HG03039 (cell line): ENCODE results near the gene SLC9A9.
A peak's percentile ranks its signal among the peaks of the same experiment; 100 is the strongest.
"Not testable (repeated sequence)": the region's sequence is repeated elsewhere in the genome, so short reads cannot be mapped to it uniquely, and the experiment has no call there.

ENCODE experiments used
- ATAC-seq: cut with Tn5 transposase; IDR thresholded peaks from one replicate; pipeline ENCODE4 v1.9.1; 2021; ENCODE audit warnings: mild to moderate bottlenecking, moderate library complexity; ENCODE audit not compliant: unreplicated experiment

Gene SLC9A9

DNA sequence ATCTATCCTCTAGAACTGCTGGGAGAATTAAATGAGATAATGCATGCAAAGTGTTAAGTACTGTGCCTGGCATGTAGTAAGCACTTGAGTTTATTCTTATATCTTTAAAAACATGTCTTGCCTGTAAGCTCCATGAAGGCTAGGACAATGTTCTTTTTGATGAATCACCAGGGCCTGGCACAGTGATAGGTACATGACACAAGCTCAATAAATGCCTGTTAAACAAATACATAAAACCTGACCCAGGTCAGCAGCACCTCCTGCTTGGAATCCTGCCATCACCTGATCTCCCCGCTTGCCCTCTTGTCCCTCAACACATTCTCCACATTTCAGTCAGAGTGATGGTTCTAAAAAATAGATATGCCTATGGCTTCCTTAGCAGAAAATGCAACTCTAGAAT is 541.9 kb downstream of the SLC9A9 start:
- ATAC-seq: no peak

DNA sequence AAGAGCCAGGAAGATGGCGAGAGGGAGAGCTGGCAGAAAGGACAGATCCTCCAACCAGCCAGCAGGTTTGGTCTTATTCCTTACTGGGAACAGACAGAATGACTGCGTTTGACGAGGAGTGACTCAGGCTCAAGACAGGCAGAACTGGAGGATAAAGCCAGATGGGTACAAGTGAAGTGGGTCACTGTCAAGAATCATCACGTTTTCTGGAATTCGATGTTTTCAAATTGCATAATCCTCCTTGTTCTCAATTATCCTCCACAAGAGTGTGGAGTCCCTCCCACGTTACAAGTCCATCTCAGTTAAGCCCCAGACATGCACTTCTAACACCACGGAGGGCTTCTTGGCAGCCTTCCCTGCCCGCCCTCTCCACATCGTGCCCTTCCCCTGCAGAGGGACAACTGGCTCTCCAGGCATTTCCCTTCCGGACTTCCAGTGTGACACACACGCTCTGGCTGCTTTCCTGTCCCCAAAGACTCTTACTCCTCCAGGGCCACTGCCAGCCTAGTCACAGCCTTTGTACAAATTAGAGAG is 545.6 kb downstream of the SLC9A9 start:
- ATAC-seq: no peak

DNA sequence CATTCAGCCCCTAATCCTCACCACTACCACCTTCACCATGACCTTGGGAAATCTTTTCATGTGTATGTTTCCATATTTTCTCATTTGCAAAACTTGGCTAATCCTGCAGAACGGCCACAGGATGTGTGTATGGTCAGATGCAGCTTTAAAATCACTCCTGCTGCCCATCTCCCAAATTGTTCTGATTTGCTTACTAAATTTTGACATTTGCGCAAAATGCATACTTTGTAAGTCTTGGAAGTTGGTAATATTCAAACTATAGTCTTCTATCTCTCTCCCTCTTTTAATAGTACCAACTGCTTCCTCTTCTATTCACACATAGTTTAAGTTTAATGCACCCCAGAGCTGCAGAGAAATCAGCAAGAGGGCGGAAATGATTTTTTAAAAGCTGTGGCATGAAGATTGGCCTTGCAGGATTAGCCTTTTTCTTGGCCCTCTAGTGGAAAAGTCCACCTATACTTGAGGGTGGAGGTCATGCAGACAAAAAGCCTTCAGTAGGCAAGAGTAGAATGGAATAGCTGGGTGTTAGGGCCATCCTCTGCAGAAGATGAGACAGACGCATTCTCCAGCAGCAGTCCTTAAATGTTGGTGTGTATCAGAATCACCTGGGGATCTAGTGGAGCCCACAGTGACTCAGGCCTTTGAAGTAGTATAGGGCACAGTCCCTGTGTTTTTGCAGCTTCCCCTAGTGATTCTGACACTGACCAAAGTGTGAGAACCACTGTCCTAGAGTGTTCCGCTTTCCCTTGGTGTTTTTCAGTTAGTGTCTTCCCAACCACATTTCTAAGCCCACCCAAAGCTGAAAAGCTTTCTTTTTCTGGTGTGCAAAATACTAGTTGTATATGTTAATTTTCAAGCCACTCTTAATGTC is 547.0 kb downstream of the SLC9A9 start:
- ATAC-seq: no peak

- no peak for ATAC-seq
Observed at GRCh38 chr3:143298886-143299535, 549.3 kb downstream of the SLC9A9 start.

DNA sequence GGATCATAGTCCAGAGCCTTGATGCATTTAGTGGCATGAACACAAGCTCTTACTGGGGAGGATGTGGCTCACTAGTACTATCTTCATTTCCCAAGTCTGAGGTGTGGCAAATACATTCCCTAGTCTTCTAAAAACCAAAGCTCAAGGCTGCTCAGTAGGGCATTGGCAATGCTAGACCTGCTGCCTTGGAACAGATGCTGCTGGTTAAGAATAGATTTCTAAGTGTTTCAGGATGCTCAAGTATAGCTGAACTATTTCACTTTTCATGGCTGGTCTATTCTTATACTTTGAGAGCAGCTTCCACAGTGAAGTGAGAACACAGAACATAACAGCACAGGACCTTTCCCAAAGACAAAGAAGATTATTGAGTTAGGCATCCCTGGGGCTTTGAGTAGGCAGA is 549.9 kb downstream of the SLC9A9 start:
- ATAC-seq: no peak

DNA sequence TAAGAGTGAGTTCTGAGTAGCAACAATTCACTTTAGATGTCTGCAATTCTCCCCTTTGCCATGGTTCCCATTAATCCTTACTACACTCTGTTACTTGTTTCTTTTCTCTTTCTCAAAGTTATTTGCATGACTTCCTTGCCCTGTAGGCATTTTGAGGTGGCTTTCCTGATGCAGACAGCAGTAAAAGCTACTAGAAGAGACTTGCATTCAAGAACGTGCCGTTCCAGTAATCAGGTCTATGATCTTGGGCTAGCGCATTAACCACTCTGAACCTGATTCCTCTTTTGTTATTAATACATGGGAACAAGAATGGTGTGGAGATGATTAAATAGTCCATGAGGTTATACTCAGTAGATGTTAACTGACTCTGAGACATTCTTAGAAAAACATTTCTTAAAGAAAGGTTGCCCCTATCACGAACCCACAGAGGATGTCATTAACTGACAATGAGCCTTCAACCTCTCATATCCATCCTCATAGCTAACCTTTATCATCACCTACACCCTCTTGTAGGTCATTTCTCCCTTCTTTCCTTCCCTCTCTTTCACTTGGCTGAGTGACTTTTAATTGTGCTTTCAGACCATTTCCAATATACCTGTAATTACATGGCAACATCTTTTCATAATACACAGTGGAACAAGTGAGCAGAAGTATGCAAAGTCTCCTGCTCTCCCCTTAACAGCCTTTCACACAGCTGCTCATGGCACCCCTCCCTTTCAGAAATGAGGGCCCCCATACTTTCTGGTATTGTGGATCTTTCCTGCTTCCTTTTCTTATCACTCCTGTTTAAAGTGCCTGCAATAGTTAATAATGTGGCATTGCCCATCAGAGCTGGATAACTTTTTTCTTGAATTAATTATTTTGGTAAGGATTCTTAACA is 552.8 kb downstream of the SLC9A9 start:
- ATAC-seq: no peak

DNA sequence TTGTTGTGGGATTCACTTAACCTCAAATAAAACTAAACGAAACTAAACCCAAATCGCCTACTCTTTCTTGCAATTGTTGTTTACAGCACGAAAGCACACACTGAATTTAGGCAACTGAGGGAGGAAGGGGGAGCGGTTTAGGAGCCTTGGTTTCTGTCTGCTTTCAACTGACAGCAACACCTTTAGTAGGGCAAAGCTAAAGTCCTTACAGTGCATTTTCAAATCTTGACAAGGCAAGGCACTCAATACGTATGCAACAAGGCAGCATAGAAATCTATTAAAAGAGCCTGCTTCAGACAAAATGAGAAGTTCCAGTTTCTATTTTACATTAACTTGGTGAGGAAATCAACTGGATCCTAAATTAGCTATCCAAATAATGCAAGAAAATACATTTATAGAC is 554.1 kb downstream of the SLC9A9 start:
- peak; percentile 45 for ATAC-seq

- no peak for ATAC-seq
Observed at GRCh38 chr3:143291836-143292447, 556.3 kb downstream of the SLC9A9 start.

DNA sequence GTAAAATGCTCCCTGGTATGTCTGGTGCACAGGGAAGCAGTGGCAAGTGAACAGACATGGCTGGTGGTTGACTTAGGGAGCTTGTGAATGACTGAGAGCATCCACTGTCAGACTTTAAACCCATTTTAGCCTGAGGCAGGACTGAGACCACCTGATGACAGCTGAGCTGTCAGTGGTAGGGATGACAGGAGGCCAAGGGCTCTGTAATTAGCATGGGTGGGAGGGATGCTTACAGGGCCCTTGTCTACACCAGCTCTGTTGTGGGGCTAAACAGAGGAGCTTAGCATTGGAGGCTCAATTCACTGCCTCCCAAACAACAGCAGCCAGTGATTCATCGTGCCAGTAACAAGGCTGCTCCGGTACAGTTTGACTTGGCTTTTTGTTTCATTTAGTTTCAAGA is 559.3 kb downstream of the SLC9A9 start:
- no peak for ATAC-seq

GRCh38 chr3:143287403-143287802 is 560.9 kb downstream of the SLC9A9 start:
- ATAC-seq: no peak

- no peak for ATAC-seq
Observed at GRCh38 chr3:143286392-143287010, 561.8 kb downstream of the SLC9A9 start.

DNA sequence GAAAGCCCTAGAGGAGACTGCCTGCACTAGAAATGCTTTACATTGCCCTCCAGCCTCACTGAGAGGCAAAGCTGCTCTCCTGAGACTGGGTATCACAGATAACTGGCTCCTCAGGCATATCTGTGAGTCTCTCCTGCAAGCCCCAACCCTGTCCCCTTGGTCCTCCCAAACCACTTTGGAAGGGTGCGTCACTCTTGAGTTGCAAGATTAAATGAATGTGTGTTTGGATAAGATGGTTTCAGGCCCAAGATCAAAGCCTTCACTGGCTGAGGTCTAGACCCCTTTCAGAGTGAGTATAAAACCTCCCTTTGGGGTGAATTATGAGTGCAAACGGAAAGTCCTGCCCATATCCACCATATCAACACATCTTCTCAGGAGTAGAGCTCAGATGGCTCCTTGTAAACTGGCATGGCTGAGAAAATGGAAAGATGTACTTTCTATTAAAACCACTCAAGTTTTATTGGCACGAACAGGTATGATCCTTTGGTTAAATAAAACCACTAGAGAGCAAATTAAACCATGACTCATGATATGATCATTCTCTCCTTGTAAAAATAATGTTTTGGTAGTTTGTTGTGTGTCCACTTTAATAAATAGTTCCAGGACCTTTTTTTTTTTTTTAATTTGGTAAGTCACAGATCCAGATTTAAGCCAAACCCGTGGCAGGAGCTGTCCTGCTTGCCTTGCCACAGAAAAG is 564.7 kb downstream of the SLC9A9 start:
- no peak for ATAC-seq

DNA sequence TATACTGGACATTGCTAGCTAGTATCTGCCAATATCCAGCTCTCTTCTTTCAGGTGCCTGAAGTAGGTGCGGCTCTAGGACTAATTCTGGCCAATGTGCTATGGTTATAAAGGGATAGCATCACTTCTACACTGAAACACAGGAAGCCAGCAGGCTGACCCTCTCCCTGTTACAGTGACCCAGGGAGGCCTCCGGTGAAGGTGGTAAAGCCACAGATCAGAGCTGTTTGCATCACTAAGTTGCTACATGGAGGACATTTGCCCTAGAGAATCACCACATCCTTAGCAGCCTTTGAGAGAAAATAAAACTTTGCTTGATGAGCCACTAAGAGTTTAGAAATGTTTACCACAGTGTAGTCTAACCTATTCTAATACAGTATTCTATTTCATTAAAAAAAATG is 567.3 kb downstream of the SLC9A9 start:
- no peak for ATAC-seq

- not testable (repeated sequence) for ATAC-seq
Observed at GRCh38 chr3:143279567-143279966, 568.7 kb downstream of the SLC9A9 start.

DNA sequence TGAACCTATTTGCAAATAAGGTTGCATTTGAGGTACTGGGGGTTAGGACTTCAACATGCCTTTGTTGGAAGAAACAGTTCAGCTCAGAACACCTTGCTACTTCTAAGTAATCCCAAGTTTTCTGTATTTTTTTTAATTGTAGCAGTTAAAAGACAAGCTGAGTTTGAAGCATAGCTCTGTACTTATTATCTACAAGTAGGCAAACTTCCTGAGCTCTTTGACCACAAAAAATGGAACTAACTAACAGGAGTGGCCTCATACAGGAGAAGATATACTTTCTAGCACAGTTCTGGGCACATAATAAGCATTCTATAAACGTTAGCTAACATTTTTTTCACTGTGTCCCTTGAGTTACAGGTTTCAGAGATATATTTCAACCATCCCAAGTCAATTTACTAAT is 569.5 kb downstream of the SLC9A9 start:
- no peak for ATAC-seq

DNA sequence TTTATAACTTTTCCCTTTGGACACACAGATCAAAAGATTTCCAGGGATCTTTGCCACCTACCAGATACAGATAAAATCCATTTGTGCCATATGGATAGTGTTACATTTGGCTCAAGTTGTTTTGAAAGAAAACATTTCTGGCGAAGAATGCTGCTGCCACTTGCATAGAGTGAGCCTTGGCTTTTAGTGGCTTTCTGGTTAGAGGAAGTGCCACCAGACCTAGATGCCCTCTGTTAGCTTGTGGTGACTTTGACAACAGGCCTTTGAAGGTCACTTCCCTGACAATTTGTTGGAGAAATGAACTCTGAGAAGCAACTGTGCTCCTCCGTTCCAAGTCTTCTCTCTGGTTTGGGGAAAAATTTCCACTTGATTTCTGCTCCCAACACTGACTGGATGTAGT is 570.7 kb downstream of the SLC9A9 start:
- ATAC-seq: no peak

GRCh38 chr3:143276592-143276991 is 571.7 kb downstream of the SLC9A9 start:
- peak; percentile 88 for ATAC-seq

- no peak for ATAC-seq
Observed at GRCh38 chr3:143273975-143274690, 574.1 kb downstream of the SLC9A9 start.

DNA sequence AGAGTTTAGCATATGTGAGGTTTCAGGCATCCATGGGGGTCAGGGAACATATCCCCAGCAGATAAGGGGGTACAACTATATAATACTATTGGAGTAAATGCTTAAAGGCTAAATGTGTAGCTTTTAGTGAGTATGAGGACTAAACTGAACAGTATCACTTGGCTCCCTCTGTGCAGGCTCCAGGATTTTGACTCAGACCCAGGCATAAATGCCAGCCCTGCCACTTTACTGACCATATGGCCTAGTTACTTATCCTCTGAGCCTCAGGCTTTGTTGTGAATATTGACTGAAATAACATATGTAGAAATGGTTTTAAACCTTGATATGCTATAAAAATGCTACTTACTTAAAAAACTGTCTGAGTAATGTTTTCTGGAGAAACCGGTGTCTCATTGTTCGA is 577.1 kb downstream of the SLC9A9 start:
- no peak for ATAC-seq
